Mesendoderm (in vitro differentiated cells): ENCODE results near the gene RBM15B.
A peak's percentile ranks its signal among the peaks of the same experiment; 100 is the strongest.

Experiments
- DNase-seq: peaks from one replicate; pipeline ENCODE4 v3.0.0; 2013
- H2AK5ac ChIP-seq: 2 replicates; pipeline ENCODE4 v1.6.1; 2013; ENCODE audit warnings: low read length, inconsistent platforms
- H2BK120ac ChIP-seq: 2 replicates; pipeline ENCODE4 v1.6.1; 2013; ENCODE audit warnings: low read depth, mild to moderate bottlenecking, low read length, moderate library complexity, mixed read lengths
- H2BK15ac ChIP-seq: replicated peaks from 2 replicates; pipeline ENCODE4 v1.6.1; 2013; ENCODE audit warnings: low read depth, mild to moderate bottlenecking, moderate library complexity
- H2BK5ac ChIP-seq: 2 replicates; pipeline ENCODE4 v1.6.1; 2013; ENCODE audit warnings: low read length, inconsistent platforms
- H3K18ac ChIP-seq: 2 replicates; pipeline ENCODE4 v1.6.1; 2013; ENCODE audit warnings: mild to moderate bottlenecking, low read length, mixed read lengths
- H3K23ac ChIP-seq: one replicate; pipeline ENCODE4 v1.6.1; 2013; ENCODE audit warnings: low read length
- H3K27ac ChIP-seq: 2 replicates; pipeline ENCODE4 v1.5.1; 2013; ENCODE audit warnings: low read depth, mild to moderate bottlenecking, inconsistent platforms, low read length, moderate library complexity
- H3K27me3 ChIP-seq: 2 replicates; pipeline ENCODE4 v1.6.1; 2013; ENCODE audit warnings: low read length, control low read depth, mild to moderate bottlenecking, inconsistent platforms; ENCODE audit not compliant: insufficient read depth, poor library complexity
- H3K36me3 ChIP-seq: 2 replicates; pipeline ENCODE4 v1.6.1; 2013; ENCODE audit warnings: low read length, inconsistent platforms; ENCODE audit not compliant: control insufficient read depth, insufficient read depth
- H3K4ac ChIP-seq: one replicate; pipeline ENCODE4 v1.6.1; 2013; ENCODE audit warnings: low read depth, mild to moderate bottlenecking, low read length, moderate library complexity
- H3K4me1 ChIP-seq: 2 replicates; pipeline ENCODE4 v1.6.1; 2013; ENCODE audit warnings: low read depth, low read length, inconsistent platforms; ENCODE audit not compliant: control insufficient read depth
- H3K4me2 ChIP-seq: 2 replicates; pipeline ENCODE4 v1.6.1; 2013; ENCODE audit warnings: low read length
- H3K4me3 ChIP-seq: 2 replicates; pipeline ENCODE4 v1.5.1; 2013; ENCODE audit warnings: mild to moderate bottlenecking, low read length
- H3K56ac ChIP-seq: one replicate; pipeline ENCODE4 v1.6.1; 2013; ENCODE audit warnings: low read length
- H3K79me1 ChIP-seq: 2 replicates; pipeline ENCODE4 v1.6.1; 2013; ENCODE audit warnings: low read length, inconsistent platforms
- H3K79me2 ChIP-seq: 2 replicates; pipeline ENCODE4 v1.6.1; 2013; ENCODE audit warnings: mild to moderate bottlenecking, low read length; ENCODE audit not compliant: control insufficient read depth, insufficient read depth
- H3K9ac ChIP-seq: 2 replicates; pipeline ENCODE4 v1.6.1; 2013; ENCODE audit warnings: low read length, inconsistent platforms
- H4K5ac ChIP-seq: one replicate; pipeline ENCODE4 v1.6.1; 2013; ENCODE audit warnings: low read length
- H4K8ac ChIP-seq: one replicate; pipeline ENCODE4 v1.6.1; 2013; ENCODE audit warnings: low read depth, mild to moderate bottlenecking, control low read depth, low read length, moderate library complexity
- WGBS: extraction: QIAGEN DNeasy Blood & Tissue Kit; methylation state at CpG from one replicate; pipeline ENCODE4 v1.1.7; 2013; ENCODE audit warnings: low lambda C conversion rate, missing lambda C conversion rate; ENCODE audit not compliant: insufficient coverage; ENCODE audit errors: extremely low coverage; 5-methylcytosine and 5-hydroxymethylcytosine counted together

Gene RBM15B

GRCh38 chr3:51379301-51379700, 11.8 kb upstream of the RBM15B start:
- Histone ChIP-seq H3K27me3 (no peaks in the 10 kb centered on the region), H3K9ac (no peak overlapping the region), H2AK5ac (no peak overlapping the region), H2BK15ac (no peak overlapping the region), H3K56ac (peak overlapping the region; percentile 26), H3K27ac (no peak overlapping the region), H3K18ac (no peak overlapping the region), H3K36me3 (no peaks in the 10 kb centered on the region), H3K23ac (no peak overlapping the region), H4K8ac (no peak overlapping the region), H2BK5ac (no peak overlapping the region), H3K4me3 (no peak overlapping the region), H3K4me2 (no peak overlapping the region), H3K79me2 (no peaks in the 10 kb centered on the region), H2BK120ac (no peak overlapping the region), H3K4me1 (no peaks in the 10 kb centered on the region), H3K79me1 (no peaks in the 10 kb centered on the region), H3K4ac (no peak overlapping the region), H4K5ac (no peak overlapping the region)
- DNase-seq, result no peak
- WGBS, result no CpG with 5 or more reads among the region's 8 CpGs

GRCh38 chr3:51379746-51380455, 11.2 kb upstream of the RBM15B start:
- no peak overlapping the region for H3K56ac ChIP-seq
- no peaks in the 10 kb centered on the region for H3K4me1 ChIP-seq
- H3K27ac ChIP-seq, result no peak overlapping the region
- H3K4me2 ChIP-seq, result no peak overlapping the region
- no peak overlapping the region for H3K4me3 ChIP-seq
- DNase-seq, result no peak
- no peak overlapping the region for H2BK120ac ChIP-seq
- H3K79me2 ChIP-seq, result peaks cover 2% of the 10 kb centered on the region
- H3K4ac ChIP-seq, result no peak overlapping the region
- H3K18ac ChIP-seq, result no peak overlapping the region
- H4K8ac ChIP-seq, result no peak overlapping the region
- no peak overlapping the region for H2BK5ac ChIP-seq
- H3K27me3 ChIP-seq, result no peaks in the 10 kb centered on the region
- H4K5ac ChIP-seq, result no peak overlapping the region
- H2AK5ac ChIP-seq, result no peak overlapping the region
- no peaks in the 10 kb centered on the region for H3K79me1 ChIP-seq
- WGBS, result no CpG with 5 or more reads among the region's 8 CpGs
- H2BK15ac ChIP-seq, result no peak overlapping the region
- H3K23ac ChIP-seq, result no peak overlapping the region
- H3K36me3 ChIP-seq, result no peaks in the 10 kb centered on the region
- H3K9ac ChIP-seq, result no peak overlapping the region

GRCh38 chr3:51380601-51381332, 10.3 kb upstream of the RBM15B start:
- Histone ChIP-seq H3K9ac (no peak overlapping the region), H3K27ac (no peak overlapping the region), H2BK5ac (no peak overlapping the region), H3K27me3 (no peaks in the 10 kb centered on the region), H4K8ac (no peak overlapping the region), H3K4me3 (no peak overlapping the region), H3K18ac (no peak overlapping the region), H3K79me1 (no peaks in the 10 kb centered on the region), H3K23ac (no peak overlapping the region), H3K4me1 (no peaks in the 10 kb centered on the region), H2AK5ac (no peak overlapping the region), H3K36me3 (no peaks in the 10 kb centered on the region), H2BK15ac (no peak overlapping the region), H2BK120ac (no peak overlapping the region), H3K4ac (no peak overlapping the region), H3K56ac (no peak overlapping the region), H3K4me2 (no peak overlapping the region), H3K79me2 (peaks cover 6% of the 10 kb centered on the region), H4K5ac (no peak overlapping the region)
- no CpG with 5 or more reads among the region's 15 CpGs for WGBS
- DNase-seq, result no peak

GRCh38 chr3:51381333-51381705, 9.8 kb upstream of the RBM15B start:
- H3K4me3 ChIP-seq, result no peak overlapping the region
- H3K56ac ChIP-seq, result no peak overlapping the region
- no peak overlapping the region for H2BK5ac ChIP-seq
- H2BK15ac ChIP-seq, result no peak overlapping the region
- no peak overlapping the region for H3K4ac ChIP-seq
- H2AK5ac ChIP-seq, result no peak overlapping the region
- no peak overlapping the region for H2BK120ac ChIP-seq
- H4K5ac ChIP-seq, result no peak overlapping the region
- H3K79me1 ChIP-seq, result peaks cover 3% of the 10 kb centered on the region
- no peak overlapping the region for H3K4me2 ChIP-seq
- WGBS, result no CpG with 5 or more reads among the region's 18 CpGs
- no peaks in the 10 kb centered on the region for H3K36me3 ChIP-seq
- H3K27ac ChIP-seq, result no peak overlapping the region
- no peaks in the 10 kb centered on the region for H3K27me3 ChIP-seq
- H3K23ac ChIP-seq, result no peak overlapping the region
- DNase-seq, result no peak
- peaks cover 1% of the 10 kb centered on the region for H3K4me1 ChIP-seq
- no peak overlapping the region for H4K8ac ChIP-seq
- no peak overlapping the region for H3K18ac ChIP-seq
- no peak overlapping the region for H3K9ac ChIP-seq
- peaks cover 11% of the 10 kb centered on the region for H3K79me2 ChIP-seq

GRCh38 chr3:51382076-51382745, 8.9 kb upstream of the RBM15B start:
- no peak overlapping the region for H3K4ac ChIP-seq
- no peak overlapping the region for H4K8ac ChIP-seq
- H2BK120ac ChIP-seq, result no peak overlapping the region
- H3K23ac ChIP-seq, result no peak overlapping the region
- H3K56ac ChIP-seq, result no peak overlapping the region
- H3K18ac ChIP-seq, result no peak overlapping the region
- no peak overlapping the region for H3K4me3 ChIP-seq
- no peak overlapping the region for H2BK15ac ChIP-seq
- H2BK5ac ChIP-seq, result no peak overlapping the region
- no peak overlapping the region for H3K4me2 ChIP-seq
- peaks cover 5% of the 10 kb centered on the region for H3K4me1 ChIP-seq
- DNase-seq, result peak; percentile 60
- H3K79me2 ChIP-seq, result peaks cover 18% of the 10 kb centered on the region
- no peak overlapping the region for H2AK5ac ChIP-seq
- no peaks in the 10 kb centered on the region for H3K36me3 ChIP-seq
- no peak overlapping the region for H3K27ac ChIP-seq
- peaks cover 9% of the 10 kb centered on the region for H3K79me1 ChIP-seq
- H3K27me3 ChIP-seq, result no peaks in the 10 kb centered on the region
- WGBS, result no CpG with 5 or more reads among the region's 4 CpGs
- H3K9ac ChIP-seq, result no peak overlapping the region
- no peak overlapping the region for H4K5ac ChIP-seq
